DOHH2 (cell line): ENCODE results near the gene GRID2.

ENCODE experiments used
- CTCF ChIP-seq: fragments of 200-600 bp; sonication (generic); IDR thresholded peaks from one replicate; pipeline ENCODE4 v1.5.1; 2014; ENCODE audit warnings: antibody characterized with exemption, mild to moderate bottlenecking, low read depth, low read length; ENCODE audit not compliant: poor library complexity, severe bottlenecking
- EZH2phosphoT487 ChIP-seq: fragments of 200-600 bp; sonication (generic); IDR thresholded peaks from 2 replicates; pipeline ENCODE4 v1.6.1; 2017; ENCODE audit warnings: borderline replicate concordance, mild to moderate bottlenecking, antibody characterized with exemption, low read length, moderate library complexity, mixed read lengths

GRCh38 chr4:93649828-93650227 lies 1346.1 kb downstream of the GRID2 start:
- TF ChIP-seq CTCF = no peak
- TF ChIP-seq EZH2phosphoT487 = no peak
